IMR-90 (cell line): ENCODE data around the gene DBN1. TPM values are rescaled to one million over a fixed set of nuclear protein-coding genes. Genes with fewer than 3 reads are reported as not detected.

Experiments used
- ATAC-seq: fragments of 200-7000 bp; cut with Tn5 transposase; 2 replicates; pipeline ENCODE4 v1.9.1; 2020; ENCODE audit warnings: low read depth, mild to moderate bottlenecking, moderate library complexity
- BruUV-seq: library from RNA; stranded (reverse); fragments of 400-500 nt; replicated peaks from 2 replicates; lab custom pipeline; 2021; lab: Mats Ljungman, UMichigan
- CTCF ChIA-PET: fragments of 300-600 bp; formaldehyde crosslinking; extraction: SDS; loops from one replicate; lab custom pipeline; 2021; ENCODE audit warnings: antibody characterized with exemption; lab: Yijun Ruan, JAX
- POLR2A ChIA-PET: fragments of 300-600 bp; sonication (Branson Sonifier 250); formaldehyde crosslinking; loops from one replicate; lab custom pipeline; 2022; ENCODE audit warnings: antibody characterized with exemption; ENCODE audit not compliant: unreplicated experiment; lab: Charles Lee
- DNase-seq: peaks from one replicate; pipeline ENCODE4 v3.0.0; 2013
- H2AFZ ChIP-seq: replicated peaks from 2 replicates; pipeline ENCODE3; 2013; ENCODE audit warnings: low read length, mild to moderate bottlenecking; ENCODE audit not compliant: poor library complexity
- H2AK5ac ChIP-seq: 2 replicates; pipeline ENCODE4 v1.6.1; 2013; ENCODE audit warnings: low read depth, low read length, inconsistent platforms
- H2AK9ac ChIP-seq: replicated peaks from 2 replicates; pipeline ENCODE3; 2013; ENCODE audit warnings: mild to moderate bottlenecking, low read depth, low read length, moderate library complexity; ENCODE audit not compliant: poor library complexity
- H2BK120ac ChIP-seq: 2 replicates; pipeline ENCODE4 v1.6.1; 2013; ENCODE audit warnings: low read depth, low read length, inconsistent platforms
- H2BK15ac ChIP-seq: 3 replicates; pipeline ENCODE4 v1.6.1; 2013; ENCODE audit warnings: low read depth, low read length, inconsistent platforms
- H2BK20ac ChIP-seq: 2 replicates; pipeline ENCODE4 v1.6.1; 2013; ENCODE audit warnings: low read depth, mild to moderate bottlenecking, inconsistent platforms, low read length, moderate library complexity
- H2BK5ac ChIP-seq: 2 replicates; pipeline ENCODE4 v1.6.1; 2013; ENCODE audit warnings: mild to moderate bottlenecking, low read depth, low read length, inconsistent platforms; ENCODE audit not compliant: poor library complexity, severe bottlenecking
- H3K14ac ChIP-seq: replicated peaks from 2 replicates; pipeline ENCODE4 v1.6.1; 2013; ENCODE audit warnings: low read depth, low read length, inconsistent platforms
- H3K18ac ChIP-seq: 2 replicates; pipeline ENCODE4 v1.6.1; 2013; ENCODE audit warnings: low read depth, low read length, control low read depth
- H3K23ac ChIP-seq: 2 replicates; pipeline ENCODE4 v1.6.1; 2013; ENCODE audit warnings: low read depth, low read length, inconsistent platforms
- H3K27ac ChIP-seq: 2 replicates; pipeline ENCODE4 v1.5.1; 2013; ENCODE audit warnings: mild to moderate bottlenecking, control low read depth, low read length; ENCODE audit not compliant: insufficient read depth
- H3K27me3 ChIP-seq: 2 replicates; pipeline ENCODE4 v1.6.1; 2013; ENCODE audit warnings: low read length; ENCODE audit not compliant: control insufficient read depth, insufficient read depth
- H3K36me3 ChIP-seq: 2 replicates; pipeline ENCODE4 v1.6.1; 2013; ENCODE audit warnings: low read length, mixed read lengths; ENCODE audit not compliant: control insufficient read depth, insufficient read depth
- H3K4ac ChIP-seq: 2 replicates; pipeline ENCODE4 v1.6.1; 2013; ENCODE audit warnings: low read depth, low read length, inconsistent platforms
- H3K4me1 ChIP-seq: 2 replicates; pipeline ENCODE4 v1.6.1; 2013; ENCODE audit warnings: low read length, mixed read lengths; ENCODE audit not compliant: control insufficient read depth, insufficient read depth
- H3K4me2 ChIP-seq: 2 replicates; pipeline ENCODE4 v1.6.1; 2013; ENCODE audit warnings: low read depth, mild to moderate bottlenecking, control low read depth, low read length, moderate library complexity
- H3K4me3 ChIP-seq: 2 replicates; pipeline ENCODE4 v1.5.1; 2013; ENCODE audit warnings: low read depth, mild to moderate bottlenecking, control low read depth, low read length, moderate library complexity; ENCODE audit not compliant: insufficient read depth
- H3K56ac ChIP-seq: 2 replicates; pipeline ENCODE4 v1.6.1; 2013; ENCODE audit warnings: low read length, inconsistent platforms; ENCODE audit not compliant: insufficient read depth; ENCODE audit errors: extremely low read depth
- H3K79me1 ChIP-seq, 2 experiments: 2 replicates each; pipeline ENCODE4 v1.6.1; 2013; ENCODE audit warnings: low read length in 2 of 2, inconsistent platforms in 1 of 2, low read depth in 1 of 2
- H3K9ac ChIP-seq: 2 replicates; pipeline ENCODE4 v1.6.1; 2013; ENCODE audit warnings: low read depth, low read length, control low read depth
- H3K9me1 ChIP-seq: 2 replicates; pipeline ENCODE4 v1.6.1; 2013; ENCODE audit warnings: low read length, inconsistent platforms; ENCODE audit not compliant: insufficient read depth
- H3K9me3 ChIP-seq: 2 replicates; pipeline ENCODE4 v1.6.1; 2013; ENCODE audit warnings: low read length; ENCODE audit not compliant: control insufficient read depth, insufficient read depth
- H4K20me1 ChIP-seq: 2 replicates; pipeline ENCODE4 v1.6.1; 2013; ENCODE audit warnings: low read length, inconsistent platforms; ENCODE audit not compliant: insufficient read depth
- H4K5ac ChIP-seq: 2 replicates; pipeline ENCODE4 v1.6.1; 2013; ENCODE audit warnings: mild to moderate bottlenecking, low read depth, low read length, control low read depth
- H4K8ac ChIP-seq, 2 experiments: 2 replicates each; pipeline ENCODE4 v1.6.1; 2013; ENCODE audit warnings: low read depth in 2 of 2, low read length in 2 of 2, control low read depth in 1 of 2, inconsistent platforms in 1 of 2
- H4K91ac ChIP-seq: 2 replicates; pipeline ENCODE4 v1.6.1; 2013; ENCODE audit warnings: low read depth, low read length, inconsistent platforms; ENCODE audit not compliant: insufficient read depth
- BHLHE40 ChIP-seq: fragments of 150-350 bp; IDR thresholded peaks from 2 replicates; pipeline ENCODE4 v1.6.1; 2016; ENCODE audit warnings: mild to moderate bottlenecking, low read depth, low read length
- CHD1 ChIP-seq: IDR thresholded peaks from 2 replicates; pipeline ENCODE4 v1.6.1; 2012; ENCODE audit warnings: low read depth, low read length, improper control_type of control experiment
- CTCF ChIP-seq: conservative IDR thresholded peaks from 2 replicates; pipeline ENCODE4 v1.5.1; 2012; ENCODE audit warnings: mild to moderate bottlenecking, low read depth, low read length, improper control_type of control experiment
- ELK1 ChIP-seq: fragments of 150-350 bp; IDR thresholded peaks from 2 replicates; pipeline ENCODE4 v1.6.1; 2016; ENCODE audit warnings: low read depth, mild to moderate bottlenecking, low read length, moderate library complexity, borderline replicate concordance
- FOS ChIP-seq: fragments of 150-350 bp; IDR thresholded peaks from 2 replicates; pipeline ENCODE4 v1.6.1; 2016; ENCODE audit warnings: low read depth, low read length
- MAFK ChIP-seq: IDR thresholded peaks from 2 replicates; pipeline ENCODE4 v1.6.1; 2012; ENCODE audit warnings: low read depth, low read length, improper control_type of control experiment
- MAZ ChIP-seq: IDR thresholded peaks from 2 replicates; pipeline ENCODE4 v1.6.1; 2012; ENCODE audit warnings: low read depth, mild to moderate bottlenecking, low read length, improper control_type of control experiment, moderate library complexity, borderline replicate concordance
- MXI1 ChIP-seq: IDR thresholded peaks from 2 replicates; pipeline ENCODE4 v1.6.1; 2012; ENCODE audit warnings: low read depth, mild to moderate bottlenecking, low read length, moderate library complexity, borderline replicate concordance
- NFE2L2 ChIP-seq: fragments of 150-350 bp; IDR thresholded peaks from 2 replicates; pipeline ENCODE4 v1.6.1; 2016; ENCODE audit warnings: low read depth, mild to moderate bottlenecking, low read length
- POLR2A ChIP-seq: IDR thresholded peaks from 2 replicates; pipeline ENCODE4 v1.6.1; 2012; ENCODE audit warnings: mild to moderate bottlenecking, low read depth, low read length
- RAD21 ChIP-seq: IDR thresholded peaks from 2 replicates; pipeline ENCODE4 v1.6.1; 2012; ENCODE audit warnings: low read length, improper control_type of control experiment
- RCOR1 ChIP-seq: IDR thresholded peaks from 2 replicates; pipeline ENCODE4 v1.6.1; 2012; ENCODE audit warnings: mild to moderate bottlenecking, low read length, improper control_type of control experiment; ENCODE audit not compliant: insufficient replicate concordance
- RFX5 ChIP-seq: IDR thresholded peaks from 2 replicates; pipeline ENCODE4 v1.8.0; 2012; ENCODE audit warnings: low read depth, mild to moderate bottlenecking, low read length, moderate library complexity
- SMC3 ChIP-seq: fragments of 150-350 bp; IDR thresholded peaks from 2 replicates; pipeline ENCODE4 v1.6.1; 2016; ENCODE audit warnings: low read depth, mild to moderate bottlenecking, antibody characterized with exemption, low read length, moderate library complexity
- USF2 ChIP-seq: fragments of 150-350 bp; IDR thresholded peaks from 2 replicates; pipeline ENCODE4 v1.6.1; 2017; ENCODE audit warnings: mild to moderate bottlenecking, antibody characterized with exemption, low read length, low read depth
- WGBS, 2 experiments: methylation state at CpG; one replicate each; pipeline versions ENCODE4 v1.1.5 to v1.1.7; 2013; ENCODE audit warnings: missing lambda C conversion rate in 2 of 2; ENCODE audit not compliant: insufficient read length in 1 of 2; ENCODE audit errors: extremely low coverage in 2 of 2; 5-methylcytosine and 5-hydroxymethylcytosine counted together
- dilution Hi-C: fragments of 300-500 bp; cut with HindIII; formaldehyde crosslinking; loops from one replicate; pipeline ENCODE4 v1.14.3; 2018; ENCODE audit warnings: low sequenced_read_pairs; ENCODE audit not compliant: unreplicated experiment
- in situ Hi-C: fragments of 300-500 bp; cut with MboI; formaldehyde crosslinking; loops from 3 replicates; pipeline ENCODE4 v1.14.3; 2019; ENCODE audit warnings: low sequenced_read_pairs, inconsistent platforms, mixed read lengths
- intact Hi-C: fragments of 100-400 bp; cut with micrococcal nuclease; formaldehyde crosslinking; loops from 2 replicates; pipeline ENCODE4 v1.10.0; 2022
- polyA plus RNA-seq, 3 experiments: library from polyadenylated mRNA; depleted of rRNA; stranded (reverse); fragments of >200 nt; gene quantifications; 2 replicates each; pipeline ENCODE4 v1.2.3, GENCODE V29; 2012; ENCODE audit warnings: low replicate concordance in 1 of 3
- total RNA-seq: library from RNA; depleted of rRNA; stranded (reverse); fragments of >200 nt; gene quantifications from 2 replicates; pipeline ENCODE4 v1.2.3, GENCODE V29; 2012

DBN1 gene
- total and polyA plus RNA-seq, 2 of the 4 experiments (the other 2 are of a cell fraction), result 122 to 187 TPM

GRCh38 chr5:177434942-177435738, 38.3 kb downstream of the DBN1 start:
- Histone ChIP-seq H2BK5ac (no peak overlapping the region), H3K4ac (no peak overlapping the region), H3K9ac (no peak overlapping the region), H3K9me1 (peaks cover 6% of the 10 kb centered on the region; the same call in 1 of the 2 replicates), H2BK20ac (no peak overlapping the region), H3K56ac (no peak overlapping the region), H3K14ac (no peak overlapping the region), H4K8ac (no peak overlapping the region), H3K27ac (no peak overlapping the region), H2AK9ac (no peak overlapping the region), H3K4me3 (no peak overlapping the region), H3K4me2 (no peak overlapping the region), H3K79me1 (peaks cover 0 to 11% of the 10 kb centered on the region in 2 experiments; a peak in 2 of 4 replicates), H4K91ac (no peak overlapping the region), H3K27me3 (no peaks in the 10 kb centered on the region), H3K36me3 (peaks cover 53% of the 10 kb centered on the region), H4K5ac (no peak overlapping the region), H4K20me1 (peaks cover 10% of the 10 kb centered on the region; the same call in 1 of the 2 replicates), H3K9me3 (no peaks in the 10 kb centered on the region), H3K4me1 (no peaks in the 10 kb centered on the region), H2AFZ (no peak overlapping the region), H3K23ac (no peak overlapping the region), H2BK15ac (no peak overlapping the region), H3K18ac (no peak overlapping the region), H2BK120ac (no peak overlapping the region), H2AK5ac (no peak overlapping the region)
- ATAC-seq (no peak), DNase-seq (no peak)
- CTCF ChIA-PET, result no interaction called here
- in situ Hi-C loops, result no loop called here
- no TSS peak for BruUV-seq
- dilution Hi-C loops, result no loop called here
- intact Hi-C loops, result no loop called here
- POLR2A ChIA-PET, result no interaction called here
- 67% methylated on average over 3 of the region's 20 CpGs; no CpG with 5 or more reads in 1 of the 2 experiments for WGBS, 2 experiments
- no peak for TF ChIP-seq RAD21
- TF ChIP-seq RFX5, result no peak
- no peak for TF ChIP-seq MAZ
- no peak for TF ChIP-seq SMC3
- no peak for TF ChIP-seq USF2
- TF ChIP-seq RCOR1, result no peak
- TF ChIP-seq CHD1, result no peak
- no peak for TF ChIP-seq MAFK
- no peak for TF ChIP-seq CTCF
- TF ChIP-seq POLR2A, result no peak
- no peak for TF ChIP-seq FOS
- no peak for TF ChIP-seq MXI1
- no peak for TF ChIP-seq BHLHE40
- TF ChIP-seq NFE2L2, result no peak
- no peak for TF ChIP-seq ELK1
